Neural progenitor cell (in vitro differentiated cells): ENCODE measurements around the gene PCARE. TPM values are rescaled to one million over a fixed set of nuclear protein-coding genes. Genes with fewer than 3 reads are reported as not detected.
A peak's percentile ranks its signal among the peaks of the same experiment; 100 is the strongest.

Source experiments
- DNase-seq: peaks from one replicate; pipeline ENCODE4 v3.0.0-alpha.2; 2016; ENCODE audit warnings: low spot score
- H2AFZ ChIP-seq: fragments of 200-600 bp; sonication (generic); replicated peaks from 2 replicates; pipeline ENCODE4 v1.6.1; 2016; ENCODE audit warnings: antibody characterized with exemption
- H3F3A ChIP-seq: fragments of 200-600 bp; sonication (generic); 2 replicates; pipeline ENCODE4 v1.6.1; 2016; ENCODE audit warnings: antibody characterized with exemption, low read depth
- H3K27ac ChIP-seq: fragments of 200-600 bp; sonication (generic); 2 replicates; pipeline ENCODE4 v1.5.1; 2016; ENCODE audit warnings: mild to moderate bottlenecking
- H3K27me3 ChIP-seq: fragments of 200-600 bp; sonication (generic); 2 replicates; pipeline ENCODE4 v1.6.1; 2016; ENCODE audit warnings: mild to moderate bottlenecking, moderate library complexity
- H3K36me3 ChIP-seq: fragments of 200-600 bp; sonication (generic); 2 replicates; pipeline ENCODE4 v1.5.1; 2016
- H3K4me1 ChIP-seq: fragments of 200-600 bp; sonication (generic); 2 replicates; pipeline ENCODE4 v1.6.1; 2016; ENCODE audit warnings: mixed run types
- H3K4me2 ChIP-seq: fragments of 200-600 bp; sonication (generic); 2 replicates; pipeline ENCODE4 v1.6.1; 2016
- H3K4me3 ChIP-seq: fragments of 200-600 bp; sonication (generic); 2 replicates; pipeline ENCODE4 v1.5.1; 2016
- H3K79me2 ChIP-seq: fragments of 200-600 bp; sonication (generic); 2 replicates; pipeline ENCODE4 v1.6.1; 2016; ENCODE audit warnings: low read depth
- H3K9ac ChIP-seq: fragments of 200-600 bp; sonication (generic); 2 replicates; pipeline ENCODE4 v1.6.1; 2016
- H3K9me3 ChIP-seq: fragments of 200-600 bp; sonication (generic); 2 replicates; pipeline ENCODE4 v1.5.1; 2016; ENCODE audit warnings: low read depth
- H4K20me1 ChIP-seq: fragments of 200-600 bp; sonication (generic); 2 replicates; pipeline ENCODE4 v1.6.1; 2016; ENCODE audit warnings: low read depth
- H3K27ac Mint-ChIP-seq: 3 replicates; pipeline ENCODE4 v1.8.0; 2021; ENCODE audit warnings: mixed read lengths
- H3K27me3 Mint-ChIP-seq: 2 replicates; pipeline ENCODE4 v1.8.0; 2022; ENCODE audit warnings: low read depth, mild to moderate bottlenecking, inconsistent platforms, moderate library complexity, mixed read lengths; ENCODE audit not compliant: insufficient read depth
- H3K36me3 Mint-ChIP-seq: 3 replicates; pipeline ENCODE4 v1.8.0; 2021; ENCODE audit warnings: mixed read lengths
- H3K4me1 Mint-ChIP-seq: 3 replicates; pipeline ENCODE4 v1.8.0; 2021; ENCODE audit warnings: mixed read lengths
- H3K4me3 Mint-ChIP-seq: 3 replicates; pipeline ENCODE4 v1.8.0; 2021; ENCODE audit warnings: mild to moderate bottlenecking, moderate library complexity, mixed read lengths
- H3K9me3 Mint-ChIP-seq: 3 replicates; pipeline ENCODE4 v1.8.0; 2020; ENCODE audit warnings: mixed read lengths
- CTCF ChIP-seq: fragments of 200-600 bp; sonication (generic); IDR thresholded peaks from 2 replicates; pipeline ENCODE4 v1.5.1; 2017; ENCODE audit warnings: antibody characterized with exemption, mild to moderate bottlenecking
- EZH2 ChIP-seq: fragments of 200-600 bp; sonication (generic); IDR thresholded peaks from 2 replicates; pipeline ENCODE4 v1.6.1; 2017; ENCODE audit warnings: antibody characterized with exemption, mild to moderate bottlenecking, moderate library complexity
- EZH2phosphoT487 ChIP-seq: fragments of 200-600 bp; sonication (generic); IDR thresholded peaks from 2 replicates; pipeline ENCODE4 v1.6.1; 2017; ENCODE audit warnings: antibody characterized with exemption
- total RNA-seq: library from RNA; depleted of rRNA; stranded (reverse); fragments of >200 nt; gene quantifications from 2 replicates; pipeline ENCODE4 v1.2.3, GENCODE V29; 2015; ENCODE audit warnings: low replicate concordance

Gene PCARE
- total RNA-seq, 1 donor from 2014 or later = not detected

GRCh38 chr2:29033172-29033571 lies 41.2 kb downstream of the PCARE start:
- Mint-ChIP-seq H3K9me3 (peaks cover 3% of the 10 kb centered on the region), H3K36me3 (no peaks in the 10 kb centered on the region), H3K27me3 (peaks cover 2% of the 10 kb centered on the region), H3K27ac (peak overlapping the region; percentile 57), H3K4me3 (no peak overlapping the region), H3K4me1 (peaks cover 14% of the 10 kb centered on the region)
- H3K79me2 ChIP-seq = no peaks in the 10 kb centered on the region
- TF ChIP-seq EZH2phosphoT487 (no peak), EZH2 (no peak), CTCF (no peak)
- H3K9ac ChIP-seq = no peak overlapping the region
- no peaks in the 10 kb centered on the region for H4K20me1 ChIP-seq
- no peaks in the 10 kb centered on the region for H3K27me3 ChIP-seq
- no peaks in the 10 kb centered on the region for H3F3A ChIP-seq
- H3K4me3 ChIP-seq = no peak overlapping the region
- peaks cover 6% of the 10 kb centered on the region for H3K4me1 ChIP-seq
- H3K27ac ChIP-seq = no peak overlapping the region
- no peak overlapping the region for H3K4me2 ChIP-seq
- no peak overlapping the region for H2AFZ ChIP-seq
- DNase-seq = peak; percentile 57
- H3K36me3 ChIP-seq = no peaks in the 10 kb centered on the region
- no peaks in the 10 kb centered on the region for H3K9me3 ChIP-seq

- peaks cover 14% of the 10 kb centered on the region for H3K4me1 Mint-ChIP-seq
- H3K4me3 Mint-ChIP-seq = no peak overlapping the region
Measured at GRCh38 chr2:29032189-29032588, 42.1 kb downstream of the PCARE start.

GRCh38 chr2:29031046-29031445 lies 43.3 kb downstream of the PCARE start:
- TF ChIP-seq CTCF = no peak
- no peak for TF ChIP-seq EZH2phosphoT487
- no peak for TF ChIP-seq EZH2
- peaks cover 6% of the 10 kb centered on the region for H3K27me3 Mint-ChIP-seq
- H3K4me3 ChIP-seq = no peak overlapping the region
- H3K9ac ChIP-seq = no peak overlapping the region
- no peak overlapping the region for H3K27ac ChIP-seq
- no peaks in the 10 kb centered on the region for H3F3A ChIP-seq
- no peaks in the 10 kb centered on the region for H3K9me3 Mint-ChIP-seq
- no peak overlapping the region for H3K4me3 Mint-ChIP-seq
- no peaks in the 10 kb centered on the region for H3K36me3 Mint-ChIP-seq
- H3K27me3 ChIP-seq = no peaks in the 10 kb centered on the region
- H3K4me1 Mint-ChIP-seq = peaks cover 14% of the 10 kb centered on the region
- no peak overlapping the region for H2AFZ ChIP-seq
- DNase-seq = no peak
- no peaks in the 10 kb centered on the region for H3K9me3 ChIP-seq
- peaks cover 6% of the 10 kb centered on the region for H3K4me1 ChIP-seq
- no peaks in the 10 kb centered on the region for H3K36me3 ChIP-seq
- H3K27ac Mint-ChIP-seq = no peak overlapping the region
- H3K79me2 ChIP-seq = no peaks in the 10 kb centered on the region
- no peaks in the 10 kb centered on the region for H4K20me1 ChIP-seq
- H3K4me2 ChIP-seq = no peak overlapping the region

More at GRCh38 chr2:29032189-29032588, 42.1 kb downstream of the PCARE start:
- H3K9me3 Mint-ChIP-seq = peaks cover 3% of the 10 kb centered on the region
- no peak overlapping the region for H3K4me2 ChIP-seq
- no peak overlapping the region for H3K27ac Mint-ChIP-seq
- no peaks in the 10 kb centered on the region for H4K20me1 ChIP-seq
- no peak overlapping the region for H3K4me3 ChIP-seq
- H3F3A ChIP-seq = no peaks in the 10 kb centered on the region
- peaks cover 6% of the 10 kb centered on the region for H3K27me3 Mint-ChIP-seq
- H3K36me3 ChIP-seq = no peaks in the 10 kb centered on the region
- H2AFZ ChIP-seq = no peak overlapping the region
- H3K4me1 ChIP-seq = peaks cover 6% of the 10 kb centered on the region
- H3K27ac ChIP-seq = no peak overlapping the region
- no peak overlapping the region for H3K9ac ChIP-seq
- H3K27me3 ChIP-seq = no peaks in the 10 kb centered on the region
- no peaks in the 10 kb centered on the region for H3K79me2 ChIP-seq
- no peaks in the 10 kb centered on the region for H3K36me3 Mint-ChIP-seq
- no peaks in the 10 kb centered on the region for H3K9me3 ChIP-seq
- no peak for TF ChIP-seq CTCF
- no peak for TF ChIP-seq EZH2
- TF ChIP-seq EZH2phosphoT487 = no peak
- DNase-seq = no peak
